K562 (cell line): ENCODE measurements around the gene SNX25. TPM values are rescaled to one million over a fixed set of nuclear protein-coding genes. Genes with fewer than 3 reads are reported as not detected.

ENCODE experiments used
- ARHGAP35 ChIP-seq: fragments of 450-650 bp; IDR thresholded peaks from 2 replicates; pipeline ENCODE4 v1.6.1; 2018; ENCODE audit not compliant: partially characterized antibody
- HDAC6 ChIP-seq: IDR thresholded peaks from 2 replicates; pipeline ENCODE4 v1.6.1; 2012; ENCODE audit warnings: low read depth, mild to moderate bottlenecking, control low read depth, inconsistent platforms, low read length, moderate library complexity
- KLF1 ChIP-seq: fragments of 450-650 bp; IDR thresholded peaks from 2 replicates; pipeline ENCODE4 v1.6.1; 2016; ENCODE audit warnings: missing genetic modification characterization, missing compliant biosample characterization
- LCOR ChIP-seq: sonication (generic); formaldehyde crosslinking; IDR thresholded peaks from 2 replicates; pipeline ENCODE4 v1.8.0; 2022; ENCODE audit warnings: mild to moderate bottlenecking, missing genetic modification reagents
- NFE2 ChIP-seq: IDR thresholded peaks from 2 replicates; pipeline ENCODE4 v1.6.1; 2014; ENCODE audit warnings: antibody characterized with exemption, low read depth
- NFIX ChIP-seq: fragments of 250-450 bp; sonication (Bioruptor Pico); IDR thresholded peaks from 2 replicates; pipeline ENCODE4 v1.4.0; 2020; ENCODE audit warnings: low read depth, mild to moderate bottlenecking, moderate library complexity
- RBM14 ChIP-seq: fragments of 200-400 bp; formaldehyde crosslinking; IDR thresholded peaks from 2 replicates; pipeline ENCODE4 v1.6.1; 2018; ENCODE audit warnings: low read depth, mild to moderate bottlenecking, low read length, moderate library complexity, borderline replicate concordance; ENCODE audit not compliant: insufficient read depth
- SMC3 ChIP-seq: conservative IDR thresholded peaks from 2 replicates; pipeline ENCODE4 v1.6.1; 2011; ENCODE audit warnings: low read depth, low read length, improper control_type of control experiment; ENCODE audit not compliant: insufficient read depth
- WHSC1 ChIP-seq: IDR thresholded peaks from one replicate; pipeline ENCODE4 v1.6.1; 2012; ENCODE audit warnings: low read length, control low read depth, inconsistent platforms
- polyA plus RNA-seq, 8 experiments: library from polyadenylated mRNA; depleted of rRNA in 4 of 8; stranded (reverse) in 5 of 8; unstranded in 3 of 8; fragments of >200 nt; fragmentation: Nextera tagmentation in 2 of 8; fragmentation: Illumina TruSeq in 1 of 8; extraction: Ambion mirVana in 2 of 8; extraction: Trizol in 1 of 8; gene quantifications; 2 replicates each; pipeline versions ENCODE4 v1.2.1 to v1.2.3, GENCODE V29; 2011 to 2014; ENCODE audit warnings: inconsistent platforms in 1 of 8, missing spikeins in 1 of 8
- total RNA-seq, 7 experiments: library from RNA; depleted of rRNA in 6 of 7; stranded (reverse); fragments of >200 nt in 6 of 7; fragmentation: Illumina TruSeq in 2 of 7; extraction: Trizol in 2 of 7; gene quantifications; 2 replicates each; pipeline versions ENCODE4 v1.2.1 to v1.2.3, GENCODE V29; 2011 to 2021; ENCODE audit warnings: low replicate concordance in 1 of 7
- TF ChIP-seq, protein P1 (sequence below): fragments of 200-800 bp; sonication (Bioruptor generic); IDR thresholded peaks from 2 replicates; pipeline ENCODE4 v1.6.1; 2017; ENCODE audit warnings: missing genetic modification characterization, missing compliant biosample characterization
- TF ChIP-seq, protein P2 (sequence below): fragments of 250-450 bp; sonication (Bioruptor Pico); IDR thresholded peaks from 2 replicates; pipeline ENCODE4 v1.8.0; 2022; ENCODE audit warnings: moderate library complexity, mild to moderate bottlenecking, inconsistent platforms

Gene SNX25
- total and polyA plus RNA-seq, 9 of the 15 experiments (the other 6 are each of a cell fraction or from before 2014, with no cell fraction given) = 2.5 to 23.4 (median 13.3) TPM

DNA sequence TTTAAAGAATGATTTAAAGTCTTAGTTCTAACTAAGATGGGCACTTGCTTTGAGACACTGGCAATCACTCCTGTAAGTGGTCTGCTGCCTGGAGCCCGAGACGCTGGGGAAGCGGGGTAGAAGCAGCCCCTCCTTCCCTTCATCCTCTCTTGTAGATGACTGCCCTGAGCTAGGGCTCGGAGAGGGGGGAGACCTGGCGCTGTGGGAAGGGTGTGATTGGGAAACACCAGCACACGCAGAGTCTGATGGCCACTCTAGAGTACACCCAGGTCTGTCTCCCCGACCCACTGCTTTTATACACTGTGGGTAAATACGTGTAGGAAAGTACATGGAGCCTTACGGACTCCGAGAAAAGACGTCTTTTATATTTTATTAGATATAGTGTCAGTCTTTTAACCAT is 162.3 kb downstream of the SNX25 start (continued):
- TF ChIP-seq ARHGAP35 = no peak
- no peak for TF ChIP-seq HDAC6
- TF ChIP-seq, protein P1, sequence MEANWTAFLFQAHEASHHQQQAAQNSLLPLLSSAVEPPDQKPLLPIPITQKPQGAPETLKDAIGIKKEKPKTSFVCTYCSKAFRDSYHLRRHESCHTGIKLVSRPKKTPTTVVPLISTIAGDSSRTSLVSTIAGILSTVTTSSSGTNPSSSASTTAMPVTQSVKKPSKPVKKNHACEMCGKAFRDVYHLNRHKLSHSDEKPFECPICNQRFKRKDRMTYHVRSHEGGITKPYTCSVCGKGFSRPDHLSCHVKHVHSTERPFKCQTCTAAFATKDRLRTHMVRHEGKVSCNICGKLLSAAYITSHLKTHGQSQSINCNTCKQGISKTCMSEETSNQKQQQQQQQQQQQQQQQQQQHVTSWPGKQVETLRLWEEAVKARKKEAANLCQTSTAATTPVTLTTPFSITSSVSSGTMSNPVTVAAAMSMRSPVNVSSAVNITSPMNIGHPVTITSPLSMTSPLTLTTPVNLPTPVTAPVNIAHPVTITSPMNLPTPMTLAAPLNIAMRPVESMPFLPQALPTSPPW = no peak
- TF ChIP-seq NFE2 = no peak
- TF ChIP-seq WHSC1 = no peak
- TF ChIP-seq, protein P2, sequence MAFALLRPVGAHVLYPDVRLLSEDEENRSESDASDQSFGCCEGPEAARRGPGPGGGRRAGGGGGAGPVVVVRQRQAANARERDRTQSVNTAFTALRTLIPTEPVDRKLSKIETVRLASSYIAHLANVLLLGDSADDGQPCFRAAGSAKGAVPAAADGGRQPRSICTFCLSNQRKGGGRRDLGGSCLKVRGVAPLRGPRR (CRISPR knock-in tag) = no peak
- no peak for TF ChIP-seq LCOR (CRISPR knock-in tag)
- TF ChIP-seq RBM14 = no peak
- no peak for TF ChIP-seq SMC3
- TF ChIP-seq KLF1 (tag) = no peak
- no peak for TF ChIP-seq NFIX (CRISPR knock-in tag)
